K562 (cell line): Measurements from ENCODE around the gene MARK4. TPM values are rescaled to one million over a fixed set of nuclear protein-coding genes. Genes with fewer than 3 reads are reported as not detected.

ENCODE experiments used
- ATAC-seq: fragments of 200-7000 bp; cut with Tn5 transposase; 3 replicates; pipeline ENCODE4 v1.9.1; 2020; ENCODE audit warnings: moderate library complexity
- BruUV-seq: library from RNA; stranded (reverse); fragments of 400-500 nt; replicated peaks from 2 replicates; lab custom pipeline; 2021; lab: Mats Ljungman, UMichigan
- CTCF ChIA-PET: fragments of 300-600 bp; formaldehyde crosslinking; extraction: SDS; loops from one replicate; lab custom pipeline; 2021; ENCODE audit warnings: low intra/inter-chr PET ratio; lab: Yijun Ruan, JAX
- POLR2A ChIA-PET: fragments of 300-600, 350-650 bp; sonication (Branson Sonifier 250); formaldehyde crosslinking; extraction: SDS; loops from one replicate; lab custom pipeline; 2021; ENCODE audit warnings: antibody characterized with exemption, inconsistent platforms; lab: Yijun Ruan, JAX
- DNase-seq, 4 experiments: peaks; one replicate each; pipeline versions ENCODE4 v3.0.0 to v3.0.0-alpha.2; 2011 to 2018; ENCODE audit warnings: low spot score in 3 of 4, mixed read lengths in 3 of 4; ENCODE audit errors: extremely low read depth in 1 of 4
- FAIRE-seq: peaks from 2 replicates; lab custom pipeline; 2011; peaks lifted over from hg19 to GRCh38; lab: Jason Lieb, UNC
- H2AFZ ChIP-seq: 2 replicates; pipeline ENCODE4 v1.6.0; 2011; ENCODE audit warnings: low read depth, low read length, control low read depth, inconsistent platforms
- H3K27ac ChIP-seq: fragments of 200-600 bp; 3 replicates; pipeline ENCODE4 v1.8.0; 2011; ENCODE audit warnings: low read depth, mild to moderate bottlenecking, control low read depth, inconsistent platforms, low read length, moderate library complexity, mixed read lengths; ENCODE audit errors: extremely low read depth
- H3K27me3 ChIP-seq, 2 experiments: fragments of 300-600 bp in 1 of 2; 2 replicates in 1 of 2; 3 replicates in 1 of 2; pipeline versions ENCODE4 v1.6.0 to v1.8.0; 2011; ENCODE audit warnings: inconsistent platforms in 2 of 2, low read length in 2 of 2, mild to moderate bottlenecking in 1 of 2, mixed read lengths in 1 of 2, moderate library complexity in 1 of 2; ENCODE audit not compliant: control insufficient read depth in 2 of 2, insufficient read depth in 2 of 2
- H3K36me3 ChIP-seq: fragments of 300-600 bp; 3 replicates; pipeline ENCODE4 v1.8.0; 2011; ENCODE audit warnings: mild to moderate bottlenecking, low read length, inconsistent platforms; ENCODE audit not compliant: control insufficient read depth, insufficient read depth
- H3K4me1 ChIP-seq, 2 experiments: fragments of 200-600 bp in 1 of 2; replicated peaks in 1 of 2; 2 replicates in 1 of 2; 3 replicates in 1 of 2; pipeline versions ENCODE4 v1.5.1 to v1.8.0; 2011; ENCODE audit warnings: inconsistent platforms in 2 of 2, low read length in 2 of 2, mild to moderate bottlenecking in 1 of 2, mixed read lengths in 1 of 2, moderate library complexity in 1 of 2; ENCODE audit not compliant: control insufficient read depth in 2 of 2, insufficient read depth in 2 of 2
- H3K4me2 ChIP-seq: 2 replicates; pipeline ENCODE4 v1.6.1; 2011; ENCODE audit warnings: low read length, control low read depth, inconsistent platforms, mixed read lengths; ENCODE audit not compliant: insufficient read depth
- H3K4me3 ChIP-seq: fragments of 200-600 bp; sonication (generic), shearing (Covaris generic); 2 replicates; pipeline ENCODE4 v1.5.1; 2016; ENCODE audit warnings: control low read depth, inconsistent platforms
- H3K79me2 ChIP-seq: fragments of 200-600 bp; 3 replicates; pipeline ENCODE4 v1.8.0; 2011; ENCODE audit warnings: low read length, inconsistent platforms; ENCODE audit not compliant: control insufficient read depth, insufficient read depth
- H3K9ac ChIP-seq, 2 experiments: 2 replicates each; pipeline versions ENCODE4 v1.6.0 to v1.6.1; 2011; ENCODE audit warnings: low read depth in 2 of 2, low read length in 2 of 2, control low read depth in 1 of 2, inconsistent platforms in 1 of 2, mild to moderate bottlenecking in 1 of 2, mixed read lengths in 1 of 2; ENCODE audit not compliant: insufficient read depth in 1 of 2
- H3K9me1 ChIP-seq: one replicate; pipeline ENCODE4 v1.6.0; 2011; ENCODE audit warnings: inconsistent platforms, mild to moderate bottlenecking, low read length, moderate library complexity; ENCODE audit not compliant: control insufficient read depth, insufficient read depth
- H3K9me3 ChIP-seq: replicated peaks from 2 replicates; pipeline ENCODE4 v1.5.1; 2011; ENCODE audit warnings: low read depth, low read length, inconsistent platforms; ENCODE audit not compliant: control insufficient read depth, insufficient read depth
- H4K20me1 ChIP-seq: replicated peaks from 2 replicates; pipeline ENCODE4 v1.6.1; 2011; ENCODE audit warnings: low read length, inconsistent platforms, mixed read lengths; ENCODE audit not compliant: control insufficient read depth, insufficient read depth
- E2F6 ChIP-seq, 2 experiments: IDR thresholded peaks; 2 replicates each; pipeline ENCODE4 v1.6.1; 2011; ENCODE audit warnings: borderline replicate concordance in 1 of 2, control low read depth in 1 of 2, low read depth in 1 of 2, low read length in 1 of 2, mild to moderate bottlenecking in 1 of 2, mixed read lengths in 1 of 2, moderate library complexity in 1 of 2; ENCODE audit not compliant: insufficient read depth in 1 of 2, insufficient read length in 1 of 2, poor library complexity in 1 of 2, severe bottlenecking in 1 of 2; ENCODE audit errors: extremely low read depth in 1 of 2
- GTF2B ChIP-seq: IDR thresholded peaks from 2 replicates; pipeline ENCODE4 v1.6.1; 2011; ENCODE audit not compliant: insufficient read length; ENCODE audit errors: extremely low read depth
- NFIC ChIP-seq: fragments of 450-650 bp; IDR thresholded peaks from 2 replicates; pipeline ENCODE4 v1.6.1; 2017; ENCODE audit warnings: mild to moderate bottlenecking, inconsistent platforms
- TARDBP ChIP-seq: fragments of 450-650 bp; IDR thresholded peaks from 2 replicates; pipeline ENCODE4 v1.6.1; 2016
- ZBTB7A ChIP-seq: IDR thresholded peaks from 2 replicates; pipeline ENCODE4 v1.6.1; 2011; ENCODE audit warnings: low read depth, mild to moderate bottlenecking, low read length, moderate library complexity, borderline replicate concordance; ENCODE audit not compliant: control insufficient read depth
- WGBS: fragments of 100-300 bp; shearing (Covaris generic); methylation state at CpG from one replicate; pipeline ENCODE4 v1.1.6; 2016; ENCODE audit warnings: low coverage, mixed read lengths; ENCODE audit not compliant: insufficient coverage; ENCODE audit errors: missing lambda C conversion rate; 5-methylcytosine and 5-hydroxymethylcytosine counted together
- in situ Hi-C: fragments of 300-500 bp; cut with MboI; formaldehyde crosslinking; loops from 4 replicates; pipeline ENCODE4 v1.15.0; 2018; ENCODE audit warnings: inconsistent platforms, mixed read lengths
- intact Hi-C: fragments of 100-400 bp; cut with micrococcal nuclease; formaldehyde crosslinking; loops from 2 replicates; pipeline ENCODE4 v1.14.2; 2022
- polyA plus RNA-seq, 8 experiments: library from polyadenylated mRNA; depleted of rRNA in 4 of 8; stranded (reverse) in 5 of 8; unstranded in 3 of 8; fragments of >200 nt; fragmentation: Nextera tagmentation in 2 of 8; fragmentation: Illumina TruSeq in 1 of 8; extraction: Ambion mirVana in 2 of 8; extraction: Trizol in 1 of 8; gene quantifications; 2 replicates each; pipeline versions ENCODE4 v1.2.1 to v1.2.3, GENCODE V29; 2011 to 2014; ENCODE audit warnings: inconsistent platforms in 1 of 8, missing spikeins in 1 of 8
- total RNA-seq, 7 experiments: library from RNA; depleted of rRNA in 6 of 7; stranded (reverse); fragments of >200 nt in 6 of 7; fragmentation: Illumina TruSeq in 2 of 7; extraction: Trizol in 2 of 7; gene quantifications; 2 replicates each; pipeline versions ENCODE4 v1.2.1 to v1.2.3, GENCODE V29; 2011 to 2021; ENCODE audit warnings: low replicate concordance in 1 of 7
- TF ChIP-seq, protein P1 (sequence below): fragments of 250-450 bp; sonication (Bioruptor Pico); IDR thresholded peaks from 2 replicates; pipeline ENCODE4 v1.9.0; 2021; ENCODE audit warnings: mild to moderate bottlenecking

MARK4 gene
- total and polyA plus RNA-seq, 9 of the 15 experiments (the other 6 are each of a cell fraction or from before 2014, with no cell fraction given), result 0.52 to 29.4 (median 8.6) TPM

DNA sequence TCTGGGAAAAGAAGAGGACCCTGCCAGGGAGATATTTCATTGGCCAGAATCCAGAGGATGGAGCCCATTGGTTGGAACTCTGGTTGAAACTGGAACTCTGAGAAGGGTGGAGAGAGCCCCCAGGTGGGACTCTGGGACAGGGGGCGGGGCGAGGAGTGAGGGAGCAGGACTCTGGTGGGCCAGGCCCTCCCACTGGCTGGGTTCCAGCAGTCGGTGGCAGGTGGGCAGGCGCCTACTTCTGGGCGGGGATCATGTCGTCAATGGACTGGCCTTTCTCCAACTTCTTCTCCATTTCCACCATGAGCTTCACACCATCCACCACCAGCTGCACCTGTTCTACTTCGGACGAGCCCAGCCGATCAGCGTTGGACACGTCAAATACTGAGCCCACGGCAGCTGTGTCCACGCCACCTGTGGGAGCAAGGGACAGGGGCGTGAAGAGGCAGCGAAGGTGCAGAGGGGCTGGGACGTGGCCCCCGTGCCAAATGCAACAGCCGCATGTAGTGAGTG is 55.5 kb downstream of the MARK4 start:
- H3K4me2 ChIP-seq, result no peak overlapping the region
- WGBS, result 56% methylated on average over 18 of the region's 18 CpGs
- intact Hi-C loops, result no loop called here
- no peaks in the 10 kb centered on the region for H3K79me2 ChIP-seq
- 0 out of 2 replicates have a peak, but pooled peaks cover 2% of the 10 kb centered on the region for H3K9me3 ChIP-seq
- no peaks in the 10 kb centered on the region for H4K20me1 ChIP-seq
- peak; percentile 55 for TF ChIP-seq NFIC
- TF ChIP-seq TARDBP, result no peak
- no peak for TF ChIP-seq GTF2B
- TF ChIP-seq, protein P1, sequence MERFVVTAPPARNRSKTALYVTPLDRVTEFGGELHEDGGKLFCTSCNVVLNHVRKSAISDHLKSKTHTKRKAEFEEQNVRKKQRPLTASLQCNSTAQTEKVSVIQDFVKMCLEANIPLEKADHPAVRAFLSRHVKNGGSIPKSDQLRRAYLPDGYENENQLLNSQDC, result no peak
- 0 out of 2 replicates have a peak, but pooled peaks have one; percentile 18 for TF ChIP-seq ZBTB7A
- TF ChIP-seq E2F6 (IDR thresholded peaks at IDR 0.05; ENCODE audit: borderline replicate concordance in 1 of 2, extremely low read depth in 1 of 2, insufficient read depth in 1 of 2, insufficient read length in 1 of 2, low read depth in 1 of 2, low read length in 1 of 2, poor library complexity in 1 of 2, severe bottlenecking in 1 of 2), result peak in 1 of 2 experiments; percentile 42
- peak overlapping the region in 1 of 2 experiments; percentile 62; a peak in 2 of 4 replicates for H3K9ac ChIP-seq
- no peaks in the 10 kb centered on the region for H3K9me1 ChIP-seq
- ATAC-seq (0 out of 3 replicates have a peak, but pooled peaks have one; percentile 5), DNase-seq (peak in 3 of 4 experiments; percentile 32 to 46 (median 34)), FAIRE-seq (no peak)
- no peaks in the 10 kb centered on the region for H3K36me3 ChIP-seq
- in situ Hi-C loops, result no loop called here
- no peak overlapping the region for H3K27ac ChIP-seq
- POLR2A ChIA-PET, result interaction anchor here (0.6 to 1.1 kb wide), 2 partner anchors 37 to 84 kb away, joined by 3 to 5 read pairs; no protein-coding TSS in a partner anchor
- peaks cover 4 to 19% of the 10 kb centered on the region in 2 experiments; a peak in 4 of 5 replicates for H3K4me1 ChIP-seq
- no TSS peak for BruUV-seq
- CTCF ChIA-PET, result no interaction called here
- H3K27me3 ChIP-seq, result no peaks in the 10 kb centered on the region
- H2AFZ ChIP-seq, result peak overlapping the region; percentile 48; the same call in 1 of the 2 replicates
- H3K4me3 ChIP-seq, result no peak overlapping the region
